ENCODE measurements around the gene FGR. TPM values are rescaled to one million over a fixed set of nuclear protein-coding genes. Genes with fewer than 3 reads are reported as not detected.
"Not testable (repeated sequence)": the region's sequence is repeated elsewhere in the genome, so short reads cannot be mapped to it uniquely, and the experiment has no call there.

Gene FGR
- total RNA-seq, 3 donors from 2014 or later: 0.08 to 0.65 (median 0.61) TPM

GRCh38 chr1:27621051-27621920 lies 13.7 kb downstream of the FGR start:
- DNase-seq (no peak), ATAC-seq (no peak)
- no peak overlapping the region for H3K4me3 Mint-ChIP-seq
- H3K27me3 Mint-ChIP-seq (ENCODE audit: low read depth): no peaks in the 10 kb centered on the region
- no peaks in the 10 kb centered on the region for H3K9me3 Mint-ChIP-seq
- H3K36me3 Mint-ChIP-seq (ENCODE audit: insufficient read depth): no peaks in the 10 kb centered on the region
- H3K4me1 Mint-ChIP-seq (ENCODE audit: low read depth): peaks cover 42% of the 10 kb centered on the region

DNA sequence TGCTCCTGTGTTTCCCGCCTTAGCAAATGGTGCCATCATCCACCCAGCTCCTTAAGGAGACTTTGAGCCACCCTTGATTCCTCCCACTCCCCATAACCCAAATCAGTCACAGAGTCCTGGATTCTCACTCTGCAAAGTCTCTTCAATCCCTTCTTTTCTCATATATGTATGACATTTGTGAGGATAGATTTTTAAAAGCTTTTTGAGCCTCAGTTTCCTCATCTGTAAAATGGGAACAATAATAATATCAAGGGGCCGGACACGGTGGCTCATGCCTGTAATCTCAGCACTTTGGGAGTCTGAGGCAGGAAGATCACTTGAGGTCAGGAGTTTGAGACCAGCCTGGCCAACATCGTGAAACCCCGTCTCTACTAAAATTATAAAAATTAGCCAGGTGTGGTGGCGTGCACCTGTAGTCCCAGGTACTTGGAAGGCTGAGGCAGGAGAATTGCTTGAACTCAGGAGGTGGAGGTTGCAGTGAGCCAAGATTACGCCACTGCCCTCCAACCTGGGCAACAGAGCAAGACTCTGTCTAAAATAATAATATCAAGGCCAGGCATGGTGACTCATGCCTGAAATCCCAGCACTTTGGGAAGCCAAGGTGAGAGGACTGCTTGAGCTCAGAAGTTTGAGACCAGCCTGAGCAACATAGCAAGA lies 15.1 kb downstream of the FGR start:
- not testable (repeated sequence) for H3K4me3 Mint-ChIP-seq; ATAC-seq; H3K36me3 Mint-ChIP-seq (ENCODE audit: insufficient read depth); DNase-seq; H3K27me3 Mint-ChIP-seq (ENCODE audit: low read depth); H3K9me3 Mint-ChIP-seq
- H3K4me1 Mint-ChIP-seq (ENCODE audit: low read depth): peaks cover 48% of the 10 kb centered on the region

- no peak for DNase-seq
- peaks cover 59% of the 10 kb centered on the region for H3K4me1 Mint-ChIP-seq (ENCODE audit: low read depth)
- no peaks in the 10 kb centered on the region for H3K27me3 Mint-ChIP-seq (ENCODE audit: low read depth)
- no peaks in the 10 kb centered on the region for H3K36me3 Mint-ChIP-seq (ENCODE audit: insufficient read depth)
- H3K9me3 Mint-ChIP-seq: no peaks in the 10 kb centered on the region
- ATAC-seq: peak; percentile 74 to 81
- H3K4me3 Mint-ChIP-seq: no peak overlapping the region
Measured at GRCh38 chr1:27618341-27619082, 16.5 kb downstream of the FGR start.

DNA sequence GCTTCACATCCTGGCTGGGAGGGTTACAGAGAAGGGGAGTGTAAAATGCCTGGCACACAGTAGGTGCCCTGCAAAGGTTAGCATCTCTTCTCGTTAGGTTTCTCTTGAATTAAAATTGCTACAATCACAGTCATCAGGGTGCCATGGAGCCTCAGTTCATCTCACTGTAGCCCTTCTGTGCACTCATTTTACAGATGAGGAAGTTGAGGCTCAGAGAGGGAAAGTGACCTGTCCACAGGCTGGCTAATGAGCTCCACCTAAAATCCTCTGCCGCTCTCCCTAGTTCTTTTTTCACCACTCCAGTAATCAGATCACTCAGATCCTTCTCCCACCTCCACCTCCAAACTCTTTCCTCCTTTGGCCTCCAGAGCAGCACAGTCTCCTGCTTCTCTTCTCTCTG lies 17.6 kb downstream of the FGR start:
- H3K36me3 Mint-ChIP-seq (ENCODE audit: insufficient read depth): no peaks in the 10 kb centered on the region
- no peaks in the 10 kb centered on the region for H3K9me3 Mint-ChIP-seq
- peaks cover 60% of the 10 kb centered on the region for H3K4me1 Mint-ChIP-seq (ENCODE audit: low read depth)
- DNase-seq: no peak
- ATAC-seq: no peak
- H3K4me3 Mint-ChIP-seq: no peak overlapping the region
- no peaks in the 10 kb centered on the region for H3K27me3 Mint-ChIP-seq (ENCODE audit: low read depth)

GRCh38 chr1:27616441-27616840 lies 18.5 kb downstream of the FGR start:
- ATAC-seq: no peak
- DNase-seq: no peak
- Mint-ChIP-seq H3K4me1 (ENCODE audit: low read depth) (peaks cover 67% of the 10 kb centered on the region), H3K9me3 (no peaks in the 10 kb centered on the region), H3K27me3 (ENCODE audit: low read depth) (no peaks in the 10 kb centered on the region), H3K4me3 (no peak overlapping the region), H3K36me3 (ENCODE audit: insufficient read depth) (peaks cover 2% of the 10 kb centered on the region)

- no peak overlapping the region for H3K4me3 Mint-ChIP-seq
- H3K4me1 Mint-ChIP-seq (ENCODE audit: low read depth): peaks cover 69% of the 10 kb centered on the region
- H3K36me3 Mint-ChIP-seq (ENCODE audit: insufficient read depth): peaks cover 2% of the 10 kb centered on the region
- H3K27me3 Mint-ChIP-seq (ENCODE audit: low read depth): no peaks in the 10 kb centered on the region
- ATAC-seq (no peak), DNase-seq (no peak)
- H3K9me3 Mint-ChIP-seq: no peaks in the 10 kb centered on the region
Measured at GRCh38 chr1:27615346-27616192, 19.4 kb downstream of the FGR start.

DNA sequence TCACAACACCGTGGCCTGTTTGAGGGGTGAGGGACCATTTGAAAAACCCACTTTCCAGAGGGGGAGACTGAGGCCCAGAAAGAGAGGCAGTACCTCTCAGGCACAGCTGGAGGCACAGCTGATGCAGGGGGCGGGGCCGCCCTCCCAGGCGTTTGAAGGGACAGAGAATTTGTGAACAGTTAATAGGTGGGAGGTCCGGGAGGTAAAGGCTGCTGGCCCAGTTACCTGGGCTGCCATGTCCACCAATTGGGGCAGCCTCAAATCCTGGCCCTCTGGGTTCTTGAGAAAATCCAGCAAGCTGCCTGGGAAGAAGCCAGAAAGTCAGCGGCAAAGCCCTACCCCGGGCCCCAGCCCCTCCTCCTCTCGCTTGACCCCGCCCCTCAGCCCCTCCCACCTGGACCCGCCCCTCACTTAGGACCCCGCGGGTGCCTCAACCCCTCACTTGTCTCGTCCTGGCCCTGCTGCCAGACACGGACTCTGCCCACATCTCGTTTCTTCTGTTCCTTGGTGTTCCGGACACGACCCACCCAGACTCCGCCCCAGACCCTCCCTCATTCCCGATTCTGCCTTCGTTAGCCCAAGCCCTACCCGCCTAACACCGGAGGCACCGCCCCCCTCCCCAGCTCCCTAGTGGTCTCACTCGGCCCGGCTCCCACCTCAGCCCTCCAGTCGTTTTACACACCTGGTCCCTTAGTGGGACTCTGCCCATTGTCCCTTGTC lies 20.2 kb downstream of the FGR start:
- DNase-seq: no peak
- H3K9me3 Mint-ChIP-seq: no peaks in the 10 kb centered on the region
- H3K27me3 Mint-ChIP-seq (ENCODE audit: low read depth): no peaks in the 10 kb centered on the region
- peaks cover 67% of the 10 kb centered on the region for H3K4me1 Mint-ChIP-seq (ENCODE audit: low read depth)
- ATAC-seq: no peak
- H3K36me3 Mint-ChIP-seq (ENCODE audit: insufficient read depth): peaks cover 2% of the 10 kb centered on the region
- H3K4me3 Mint-ChIP-seq: no peak overlapping the region

GRCh38 chr1:27614043-27614624 lies 20.9 kb downstream of the FGR start:
- Mint-ChIP-seq H3K27me3 (ENCODE audit: low read depth) (no peaks in the 10 kb centered on the region), H3K9me3 (no peaks in the 10 kb centered on the region), H3K4me1 (ENCODE audit: low read depth) (peaks cover 62% of the 10 kb centered on the region), H3K36me3 (ENCODE audit: insufficient read depth) (peaks cover 2% of the 10 kb centered on the region), H3K4me3 (no peak overlapping the region)
- DNase-seq: no peak
- no peak for ATAC-seq

GRCh38 chr1:27612718-27613117 lies 22.3 kb downstream of the FGR start:
- peaks cover 50% of the 10 kb centered on the region for H3K4me1 Mint-ChIP-seq (ENCODE audit: low read depth)
- no peaks in the 10 kb centered on the region for H3K27me3 Mint-ChIP-seq (ENCODE audit: low read depth)
- H3K4me3 Mint-ChIP-seq: no peak overlapping the region
- no peaks in the 10 kb centered on the region for H3K9me3 Mint-ChIP-seq
- DNase-seq (no peak), ATAC-seq (no peak)
- H3K36me3 Mint-ChIP-seq (ENCODE audit: insufficient read depth): peaks cover 2% of the 10 kb centered on the region

DNA sequence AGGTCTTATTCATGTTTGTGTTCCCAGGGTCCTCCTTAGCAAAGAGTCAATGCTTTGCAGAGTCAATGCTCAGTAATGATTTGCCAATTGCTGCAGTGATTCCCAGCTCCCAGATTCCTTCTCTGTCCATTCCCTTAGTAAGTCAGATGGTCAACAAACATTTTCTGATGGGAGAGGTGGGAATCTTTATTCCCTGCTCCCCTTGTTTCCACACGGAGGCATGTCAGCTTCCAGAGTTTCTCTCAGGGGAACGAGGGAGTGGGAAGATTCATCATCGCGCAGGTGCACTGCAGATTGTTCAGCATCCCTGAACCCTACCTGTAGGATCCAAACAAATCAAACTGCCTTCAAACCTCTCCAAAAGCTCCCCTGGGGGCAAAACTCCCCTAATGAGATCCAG lies 23.5 kb downstream of the FGR start:
- H3K36me3 Mint-ChIP-seq (ENCODE audit: insufficient read depth): peaks cover 2% of the 10 kb centered on the region
- no peaks in the 10 kb centered on the region for H3K27me3 Mint-ChIP-seq (ENCODE audit: low read depth)
- H3K4me3 Mint-ChIP-seq: no peak overlapping the region
- ATAC-seq (no peak), DNase-seq (no peak)
- no peaks in the 10 kb centered on the region for H3K9me3 Mint-ChIP-seq
- H3K4me1 Mint-ChIP-seq (ENCODE audit: low read depth): peaks cover 42% of the 10 kb centered on the region

DNA sequence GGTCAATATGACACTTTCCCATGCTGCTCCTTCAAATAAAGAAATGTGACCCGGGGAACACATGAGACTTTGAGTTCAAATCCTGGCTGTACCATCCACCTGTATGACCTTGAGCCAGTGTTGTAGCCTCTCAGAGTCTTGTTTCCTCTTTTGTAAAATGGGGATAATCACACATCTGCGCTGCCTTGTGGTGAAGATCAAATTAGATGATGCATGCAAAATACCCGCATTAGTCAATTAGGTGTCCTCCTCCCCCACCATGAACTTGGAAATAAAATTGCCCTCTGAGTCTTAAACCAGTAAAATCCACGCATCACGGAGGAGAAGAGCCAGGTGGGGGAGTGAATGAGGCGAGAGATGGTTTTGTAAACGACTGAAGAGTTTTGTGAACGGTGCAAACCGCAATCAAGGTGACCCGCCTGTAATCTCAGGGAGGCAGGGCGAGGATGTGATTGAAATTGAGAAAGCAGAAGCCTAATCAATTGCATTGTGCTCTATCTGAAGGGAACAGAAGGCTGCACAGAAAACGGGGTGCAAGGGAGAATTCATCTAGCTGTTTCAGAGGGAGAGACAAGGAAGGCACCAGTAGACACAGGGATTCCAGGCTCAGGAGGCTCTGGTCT lies 25.3 kb downstream of the FGR start:
- DNase-seq (no peak), ATAC-seq (no peak)
- H3K4me3 Mint-ChIP-seq: no peak overlapping the region
- peaks cover 41% of the 10 kb centered on the region for H3K4me1 Mint-ChIP-seq (ENCODE audit: low read depth)
- H3K9me3 Mint-ChIP-seq: no peaks in the 10 kb centered on the region
- H3K36me3 Mint-ChIP-seq (ENCODE audit: insufficient read depth): peaks cover 2% of the 10 kb centered on the region
- H3K27me3 Mint-ChIP-seq (ENCODE audit: low read depth): no peaks in the 10 kb centered on the region

- H3K27me3 Mint-ChIP-seq (ENCODE audit: low read depth): no peaks in the 10 kb centered on the region
- H3K4me1 Mint-ChIP-seq (ENCODE audit: low read depth): peaks cover 38% of the 10 kb centered on the region
- H3K36me3 Mint-ChIP-seq (ENCODE audit: insufficient read depth): peaks cover 2% of the 10 kb centered on the region
- DNase-seq (no peak), ATAC-seq (no peak)
- H3K4me3 Mint-ChIP-seq: no peak overlapping the region
- no peaks in the 10 kb centered on the region for H3K9me3 Mint-ChIP-seq
Measured at GRCh38 chr1:27609210-27609555, 25.8 kb downstream of the FGR start.

DNA sequence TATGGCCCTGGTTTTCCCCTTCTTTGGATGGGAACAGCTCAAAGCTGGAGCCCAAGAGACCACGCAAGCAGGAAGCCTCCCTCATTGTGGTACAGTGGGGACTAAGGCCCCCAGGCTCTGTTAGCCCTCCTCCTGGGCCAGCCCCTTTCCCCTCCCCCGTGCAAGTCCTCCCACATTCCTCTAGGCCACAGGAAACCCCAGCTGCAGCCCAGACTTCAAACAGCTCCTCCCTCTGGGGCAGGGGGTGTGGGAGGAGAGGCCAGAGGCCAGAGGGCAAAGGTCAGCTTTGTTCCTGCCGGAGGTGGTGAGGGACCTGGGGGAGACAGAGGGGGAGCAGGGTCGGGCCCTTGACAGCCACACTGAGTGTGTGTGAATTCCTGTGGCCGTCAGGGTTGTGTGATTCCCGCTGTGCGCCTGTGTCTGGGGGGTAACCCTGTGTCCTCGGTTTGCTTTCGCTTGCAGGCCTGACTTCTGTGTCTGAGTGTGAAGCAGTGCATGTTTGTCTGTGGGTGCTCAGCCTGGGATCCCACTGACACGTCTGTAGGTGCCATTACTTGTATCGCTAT lies 27.7 kb downstream of the FGR start:
- ATAC-seq: no peak
- peaks cover 30% of the 10 kb centered on the region for H3K4me1 Mint-ChIP-seq (ENCODE audit: low read depth)
- peaks cover 1% of the 10 kb centered on the region for H3K36me3 Mint-ChIP-seq (ENCODE audit: insufficient read depth)
- H3K4me3 Mint-ChIP-seq: no peak overlapping the region
- no peak for DNase-seq
- no peaks in the 10 kb centered on the region for H3K9me3 Mint-ChIP-seq
- H3K27me3 Mint-ChIP-seq (ENCODE audit: low read depth): no peaks in the 10 kb centered on the region

All from activated T-cell treated with anti-CD3 and anti-CD28 coated beads, Interleukin-2, amount 50 U/mL, for 4 hours (primary cell).